Esophagus muscularis mucosa (tissue), 4 donors: Measurements from ENCODE around the gene PPP1R1B. TPM values are rescaled to one million over a fixed set of nuclear protein-coding genes. Genes with fewer than 3 reads are reported as not detected.

Experiments
- DNase-seq: peaks from one replicate; pipeline ENCODE4 v3.0.0-alpha.2; 2017; ENCODE audit errors: extremely low spot score
- H3K27ac ChIP-seq, 4 donors: fragments of 200-600 bp; sonication (generic); replicated peaks in 1 of 4; 1 replicate in 3 of 4; 2 replicates in 1 of 4; pipeline ENCODE4 v1.5.1; 2016 to 2019; ENCODE audit warnings: mild to moderate bottlenecking in 1 of 4
- H3K27me3 ChIP-seq, 4 donors: fragments of 200-600 bp; sonication (generic); one replicate each; pipeline versions ENCODE4 v1.5.1 to v1.6.0; 2016 to 2019
- H3K36me3 ChIP-seq, 4 donors: fragments of 200-600 bp; sonication (generic); one replicate each; pipeline ENCODE4 v1.5.1; 2016 to 2019
- H3K4me1 ChIP-seq, 4 donors: fragments of 200-600 bp; sonication (generic); one replicate each; pipeline ENCODE4 v1.5.1; 2016 to 2019
- H3K4me3 ChIP-seq, 4 donors: fragments of 200-600 bp; sonication (generic); 1 replicate in 2 of 4; 2 replicates in 2 of 4; pipeline ENCODE4 v1.5.1; 2016 to 2019; ENCODE audit warnings: mild to moderate bottlenecking in 4 of 4, moderate library complexity in 1 of 4
- H3K9me3 ChIP-seq, 4 donors: fragments of 200-600 bp; sonication (generic); 1 replicate in 3 of 4; 2 replicates in 1 of 4; pipeline ENCODE4 v1.5.1; 2016 to 2019
- CTCF ChIP-seq, 3 experiments: fragments of 200-600 bp in 2 of 3; fragments of 450-650 bp in 1 of 3; sonication (generic) in 2 of 3; IDR thresholded peaks; one replicate each; pipeline ENCODE4 v1.5.1; 2017 to 2019; ENCODE audit warnings: antibody characterized with exemption in 3 of 3, mild to moderate bottlenecking in 2 of 3, moderate library complexity in 1 of 3
- EP300 ChIP-seq: sonication (generic); formaldehyde crosslinking; IDR thresholded peaks from one replicate; pipeline ENCODE4 v1.6.1; 2017; ENCODE audit warnings: antibody characterized with exemption
- POLR2A ChIP-seq: fragments of 450-650 bp; IDR thresholded peaks from one replicate; pipeline ENCODE4 v1.6.1; 2017; ENCODE audit warnings: antibody characterized with exemption, moderate library complexity, mild to moderate bottlenecking, low read depth
- POLR2AphosphoS5 ChIP-seq, 2 donors: sonication (generic); formaldehyde crosslinking; IDR thresholded peaks; one replicate each; pipeline ENCODE4 v1.6.1; 2017; ENCODE audit warnings: antibody characterized with exemption in 2 of 2
- WGBS: methylation state at CpG from one replicate; pipeline ENCODE4 v1.1.5; 2018; 5-methylcytosine and 5-hydroxymethylcytosine counted together
- intact Hi-C: fragments of 100-400 bp; cut with DNase I; formaldehyde crosslinking; loops from one replicate; pipeline ENCODE4 v1.15.1; 2023
- total RNA-seq, 4 donors: library from RNA; depleted of rRNA; stranded (reverse); fragments of >200 nt; gene quantifications; one replicate each; pipeline versions ENCODE4 v1.1.0 to v1.2.1, GENCODE V29; 2016

PPP1R1B gene
- total RNA-seq, 4 donors from 2014 or later = 4.9 to 14.8 (median 9.8) TPM

GRCh38 chr17:39635614-39636176, 8.9 kb downstream of the PPP1R1B start:
- peaks cover 48 to 61% (median 54%) of the 10 kb centered on the region in 4 donors for H3K4me1 ChIP-seq
- 83% methylated on average over 8 of the region's 8 CpGs for WGBS
- intact Hi-C loops = loop anchor here (5.0 kb wide), 2 partner anchors 92 to 117 kb away; no protein-coding TSS in a partner anchor
- no peak for DNase-seq
- no peaks in the 10 kb centered on the region for H3K36me3 ChIP-seq
- no peak overlapping the region for H3K4me3 ChIP-seq
- peaks cover 0 to 21% (median 1%) of the 10 kb centered on the region in 4 donors for H3K27me3 ChIP-seq
- no peaks in the 10 kb centered on the region for H3K9me3 ChIP-seq
- no peak for TF ChIP-seq CTCF (IDR thresholded peaks at IDR 0.05)
- TF ChIP-seq POLR2AphosphoS5 (IDR thresholded peaks at IDR 0.05) = no peak
- no peak for TF ChIP-seq EP300
- TF ChIP-seq POLR2A = no peak
- H3K27ac ChIP-seq = peak overlapping the region in 1 of 4 donors; percentile 90

- H3K27me3 ChIP-seq = peaks cover 0 to 12% (median 0%) of the 10 kb centered on the region in 4 donors
- peak overlapping the region; percentile 83 to 90 (median 89) for H3K27ac ChIP-seq
- peaks cover 49 to 69% (median 60%) of the 10 kb centered on the region in 4 donors for H3K4me1 ChIP-seq
- H3K36me3 ChIP-seq = no peaks in the 10 kb centered on the region
- intact Hi-C loops = loop anchor here (5.0 kb wide), 2 partner anchors 91 to 116 kb away; no protein-coding TSS in a partner anchor
- no peak for TF ChIP-seq POLR2A
- TF ChIP-seq POLR2AphosphoS5 (IDR thresholded peaks at IDR 0.05) = no peak
- no peak for TF ChIP-seq EP300
- TF ChIP-seq CTCF (IDR thresholded peaks at IDR 0.05) = no peak
- no peak for DNase-seq
- H3K9me3 ChIP-seq = no peaks in the 10 kb centered on the region
- H3K4me3 ChIP-seq = peak overlapping the region; percentile 78 to 95 (median 90)
- WGBS = 17% methylated on average over 6 of the region's 6 CpGs
Observed at GRCh38 chr17:39636587-39636926, 9.8 kb downstream of the PPP1R1B start.

- H3K27ac ChIP-seq = peak within 1 kb of the TSS; percentile 83 to 90 (median 89)
- intact Hi-C loops = loop anchor here (5.0 kb wide), 2 partner anchors 90 to 115 kb away; no protein-coding TSS in a partner anchor
- H3K27me3 ChIP-seq = peaks cover 0 to 6% (median 0%) of the 10 kb centered on the region in 4 donors
- H3K9me3 ChIP-seq = no peaks in the 10 kb centered on the region
- H3K4me1 ChIP-seq = peaks cover 52 to 75% (median 66%) of the 10 kb centered on the region in 4 donors
- H3K4me3 ChIP-seq = peak within 1 kb of the TSS; percentile 78 to 95 (median 90)
- peak; percentile 97 for DNase-seq
- TF ChIP-seq EP300 = no peak
- peak; percentile 6 for TF ChIP-seq POLR2A
- TF ChIP-seq POLR2AphosphoS5 (IDR thresholded peaks at IDR 0.05) = peak; percentile 83 to 84
- TF ChIP-seq CTCF (IDR thresholded peaks at IDR 0.05) = peak in 2 of 3 experiments; percentile 17 to 23
- H3K36me3 ChIP-seq = no peaks in the 10 kb centered on the region
- WGBS = under 1% methylated on average over 36 of the region's 69 CpGs
Observed at GRCh38 chr17:39636927-39637736, 10.4 kb downstream of the PPP1R1B start, which contains the start of gene STARD3. TSS of gene STARD3 (plus strand) at chr17:39637144. CDS start at chr17:39653532, 16,388 bp downstream.

GRCh38 chr17:39638317-39638716, 11.6 kb downstream of the PPP1R1B start:
- no peak for DNase-seq
- TF ChIP-seq EP300 (no peak), POLR2A (no peak), CTCF (IDR thresholded peaks at IDR 0.05) (no peak), POLR2AphosphoS5 (IDR thresholded peaks at IDR 0.05) (no peak)
- Histone ChIP-seq H3K27me3 (no peaks in the 10 kb centered on the region), H3K27ac (no peak overlapping the region), H3K4me3 (peak overlapping the region; percentile 78 to 95 (median 90)), H3K4me1 (peaks cover 54 to 87% (median 77%) of the 10 kb centered on the region in 4 donors), H3K9me3 (no peaks in the 10 kb centered on the region), H3K36me3 (no peaks in the 10 kb centered on the region)
- intact Hi-C loops = loop anchor here (5.0 kb wide), 2 partner anchors 89 to 114 kb away; no protein-coding TSS in a partner anchor
- 94% methylated on average over 7 of the region's 7 CpGs for WGBS
